ENCODE results near the gene MDN1. TPM values are rescaled to one million over a fixed set of nuclear protein-coding genes. Genes with fewer than 3 reads are reported as not detected.

The MDN1 gene
- total RNA-seq, 1 experiment from 2014 or later, result 117 TPM

- H3K4me1 ChIP-seq (ENCODE audit: insufficient read depth, low read length), result no peaks in the 10 kb centered on the region
- Mint-ChIP-seq H3K27me3 (ENCODE audit: low read depth) (no peaks in the 10 kb centered on the region), H3K27ac (no peak overlapping the region), H3K4me3 (no peak overlapping the region), H3K9me3 (no peaks in the 10 kb centered on the region), H3K4me1 (0 out of 4 replicates have a peak, but pooled peaks cover 0 to 4% of the 10 kb centered on the region in 2 experiments), H3K36me3 (ENCODE audit: insufficient read depth in 1 of 3, low read depth in 3 of 3) (no peaks in the 10 kb centered on the region)
- no peak overlapping the region for H3K56ac ChIP-seq (ENCODE audit: insufficient read length, low read depth, low read length)
- no peak overlapping the region for H2BK12ac ChIP-seq (ENCODE audit: insufficient read length, low read depth, low read length)
- H3K4ac ChIP-seq (ENCODE audit: low read depth, low read length), result no peak overlapping the region
- no peaks in the 10 kb centered on the region for H3K79me1 ChIP-seq (ENCODE audit: insufficient read depth, low read depth, low read length, poor library complexity, severe bottlenecking)
- H2BK20ac ChIP-seq (ENCODE audit: low read depth, low read length, poor library complexity, severe bottlenecking), result no peak overlapping the region
- DNase-seq, result no peak
- TF ChIP-seq CTCF (conservative IDR thresholded peaks at IDR 0.05), result no peak
- H3K4me2 ChIP-seq (ENCODE audit: insufficient read depth, insufficient read length, low read length), result no peak overlapping the region
- H2BK15ac ChIP-seq (ENCODE audit: low read depth, low read length), result no peak overlapping the region
- H2BK120ac ChIP-seq (ENCODE audit: low read depth, low read length, poor library complexity, severe bottlenecking), result no peak overlapping the region
- no peak overlapping the region for H3K9ac ChIP-seq (ENCODE audit: extremely low read depth, insufficient read length, low read length)
- no CpG with 5 or more reads among the region's 2 CpGs for WGBS (ENCODE audit: extremely low coverage, insufficient read length, low lambda C conversion rate)
- H4K20me1 ChIP-seq (ENCODE audit: control insufficient read depth, insufficient read depth, insufficient read length), result no peaks in the 10 kb centered on the region
- no peak overlapping the region for H2BK5ac ChIP-seq (ENCODE audit: insufficient read length, low read length)
- no peak overlapping the region for H2AK5ac ChIP-seq (ENCODE audit: insufficient read length, low read length)
- H3T11ph ChIP-seq (ENCODE audit: low read length), result no peak overlapping the region
- no peaks in the 10 kb centered on the region for H3K23me2 ChIP-seq (ENCODE audit: insufficient read length, low read depth, low read length, poor library complexity, severe bottlenecking)
- no peak overlapping the region for H4K91ac ChIP-seq (ENCODE audit: insufficient read length, low read depth, low read length)
- H3K27me3 ChIP-seq (ENCODE audit: insufficient read depth, low read length), result no peaks in the 10 kb centered on the region; the same call in 1 of the 2 replicates
- H3K23ac ChIP-seq (ENCODE audit: insufficient read length, low read depth, low read length), result no peak overlapping the region
- no peaks in the 10 kb centered on the region for H3K79me2 ChIP-seq (ENCODE audit: insufficient read depth, low read length)
- no peak overlapping the region for H3K18ac ChIP-seq (ENCODE audit: insufficient read length, low read depth, low read length)
- H3K14ac ChIP-seq (ENCODE audit: insufficient read depth, low read length), result no peak overlapping the region
- no peak overlapping the region for H3K27ac ChIP-seq (ENCODE audit: insufficient read length, low read depth, low read length)
- H4K8ac ChIP-seq (replicated peaks; ENCODE audit: insufficient read length, low read depth, low read length), result no peak overlapping the region
- H3K9me3 ChIP-seq (ENCODE audit: control insufficient read depth, low read depth, low read length), result no peaks in the 10 kb centered on the region
- H2AFZ ChIP-seq (ENCODE audit: low read length), result no peak overlapping the region
- no peak overlapping the region for H4K5ac ChIP-seq (ENCODE audit: insufficient read length, low read depth, low read length)
Measured at GRCh38 chr6:89597372-89597771, 222.2 kb downstream of the MDN1 start.
